Transverse colon (tissue), 4 donors: ENCODE measurements around the gene TUT4.

ENCODE experiments used
- EP300 ChIP-seq: sonication (generic); formaldehyde crosslinking; IDR thresholded peaks from one replicate; pipeline ENCODE4 v1.6.1; 2017; ENCODE audit warnings: antibody characterized with exemption, low read depth
- POLR2A ChIP-seq: fragments of 450-650 bp; IDR thresholded peaks from one replicate; pipeline ENCODE4 v1.6.1; 2016; ENCODE audit warnings: antibody characterized with exemption, mild to moderate bottlenecking, moderate library complexity
- POLR2AphosphoS5 ChIP-seq, 3 donors: sonication (generic); formaldehyde crosslinking; IDR thresholded peaks; one replicate each; pipeline ENCODE4 v1.6.1; 2016; ENCODE audit warnings: antibody characterized with exemption in 3 of 3
- TF ChIP-seq, protein P1 (sequence below), 5 experiments: fragments of 200-600 bp in 3 of 5; fragments of 450-650 bp in 2 of 5; sonication (generic) in 3 of 5; IDR thresholded peaks; 1 replicate in 2 of 5; 2 replicates in 3 of 5; pipeline ENCODE4 v1.5.1; 2016 to 2017; ENCODE audit warnings: antibody characterized with exemption in 5 of 5, inconsistent platforms in 3 of 5, mild to moderate bottlenecking in 2 of 5, moderate library complexity in 1 of 5

DNA sequence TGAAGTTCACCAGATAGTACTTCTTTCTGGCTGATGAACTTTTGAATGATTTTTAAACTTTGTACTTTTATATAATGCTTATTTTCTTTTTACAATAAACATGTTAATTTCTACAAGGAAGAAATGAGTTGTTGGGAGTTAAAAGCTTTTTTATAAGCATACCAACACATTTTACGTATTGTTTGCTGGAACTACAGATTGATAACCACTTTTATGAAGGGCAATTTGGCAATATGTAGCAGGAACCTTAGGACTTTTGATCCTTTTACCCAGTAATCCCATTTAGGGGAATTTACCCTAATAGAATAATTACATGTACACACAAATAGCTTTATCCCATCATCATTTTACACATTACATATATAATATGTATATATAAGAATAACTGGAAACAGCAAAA, 132.2 kb downstream of the TUT4 start:
- TF ChIP-seq POLR2AphosphoS5 (IDR thresholded peaks at IDR 0.05) (no peak), POLR2A (no peak), EP300 (no peak)
- TF ChIP-seq, protein P1, sequence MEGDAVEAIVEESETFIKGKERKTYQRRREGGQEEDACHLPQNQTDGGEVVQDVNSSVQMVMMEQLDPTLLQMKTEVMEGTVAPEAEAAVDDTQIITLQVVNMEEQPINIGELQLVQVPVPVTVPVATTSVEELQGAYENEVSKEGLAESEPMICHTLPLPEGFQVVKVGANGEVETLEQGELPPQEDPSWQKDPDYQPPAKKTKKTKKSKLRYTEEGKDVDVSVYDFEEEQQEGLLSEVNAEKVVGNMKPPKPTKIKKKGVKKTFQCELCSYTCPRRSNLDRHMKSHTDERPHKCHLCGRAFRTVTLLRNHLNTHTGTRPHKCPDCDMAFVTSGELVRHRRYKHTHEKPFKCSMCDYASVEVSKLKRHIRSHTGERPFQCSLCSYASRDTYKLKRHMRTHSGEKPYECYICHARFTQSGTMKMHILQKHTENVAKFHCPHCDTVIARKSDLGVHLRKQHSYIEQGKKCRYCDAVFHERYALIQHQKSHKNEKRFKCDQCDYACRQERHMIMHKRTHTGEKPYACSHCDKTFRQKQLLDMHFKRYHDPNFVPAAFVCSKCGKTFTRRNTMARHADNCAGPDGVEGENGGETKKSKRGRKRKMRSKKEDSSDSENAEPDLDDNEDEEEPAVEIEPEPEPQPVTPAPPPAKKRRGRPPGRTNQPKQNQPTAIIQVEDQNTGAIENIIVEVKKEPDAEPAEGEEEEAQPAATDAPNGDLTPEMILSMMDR (IDR thresholded peaks at IDR 0.05): no peak
